LNCaP clone FGC (cell line): Measurements from ENCODE around the gene NHERF2.
"Not testable (repeated sequence)": the region's sequence is repeated elsewhere in the genome, so short reads cannot be mapped to it uniquely, and the experiment has no call there.

Source experiments
- DNase-seq: peaks from one replicate; pipeline ENCODE4 v3.0.0-alpha.2; 2011; ENCODE audit warnings: low read depth
- H3K4me3 ChIP-seq: 2 replicates; pipeline ENCODE4 v1.5.1; 2011; ENCODE audit warnings: mild to moderate bottlenecking, low read depth, low read length, control low read depth
- CTCF ChIP-seq: IDR thresholded peaks from 2 replicates; pipeline ENCODE4 v1.5.1; 2012; ENCODE audit warnings: mild to moderate bottlenecking; ENCODE audit not compliant: control insufficient read depth, insufficient read depth; ENCODE audit errors: extremely low read depth

Gene NHERF2

GRCh38 chr16:2008009-2008526 is 18.6 kb upstream of the NHERF2 start:
- H3K4me3 ChIP-seq = peak overlapping the region; percentile 80
- DNase-seq = peak; percentile 94
- no peak for TF ChIP-seq CTCF

- peak overlapping the region; percentile 80 for H3K4me3 ChIP-seq
- no peak for TF ChIP-seq CTCF
- DNase-seq = no peak
Measured at GRCh38 chr16:2008631-2009163, 18.0 kb upstream of the NHERF2 start.

GRCh38 chr16:2009164-2009711 is 17.5 kb upstream of the NHERF2 start:
- H3K4me3 ChIP-seq = peak overlapping the region; percentile 80
- no peak for DNase-seq
- TF ChIP-seq CTCF = no peak

- DNase-seq = no peak
- no peak for TF ChIP-seq CTCF
Measured at GRCh38 chr16:2009791-2010510, 16.8 kb upstream of the NHERF2 start, which contains the start of gene ZNF598. TSS of gene ZNF598 (minus strand) at chr16:2009821.

GRCh38 chr16:2011726-2012125 is 15.0 kb upstream of the NHERF2 start:
- DNase-seq, H3K4me3 ChIP-seq: not testable (repeated sequence)

More at GRCh38 chr16:2009791-2010510, 16.8 kb upstream of the NHERF2 start, which contains the start of gene ZNF598:
- peak within 1 kb of the TSS; percentile 90 for H3K4me3 ChIP-seq

- TF ChIP-seq CTCF = no peak
- no peak overlapping the region for H3K4me3 ChIP-seq
Measured at GRCh38 chr16:2013527-2013926, 13.2 kb upstream of the NHERF2 start.

GRCh38 chr16:2015117-2015946 is 11.4 kb upstream of the NHERF2 start:
- no peak overlapping the region for H3K4me3 ChIP-seq
- DNase-seq = peak; percentile 96
- TF ChIP-seq CTCF = no peak

More at GRCh38 chr16:2013527-2013926, 13.2 kb upstream of the NHERF2 start:
- DNase-seq = no peak
